ENCODE results near the gene MYH15.

DNA sequence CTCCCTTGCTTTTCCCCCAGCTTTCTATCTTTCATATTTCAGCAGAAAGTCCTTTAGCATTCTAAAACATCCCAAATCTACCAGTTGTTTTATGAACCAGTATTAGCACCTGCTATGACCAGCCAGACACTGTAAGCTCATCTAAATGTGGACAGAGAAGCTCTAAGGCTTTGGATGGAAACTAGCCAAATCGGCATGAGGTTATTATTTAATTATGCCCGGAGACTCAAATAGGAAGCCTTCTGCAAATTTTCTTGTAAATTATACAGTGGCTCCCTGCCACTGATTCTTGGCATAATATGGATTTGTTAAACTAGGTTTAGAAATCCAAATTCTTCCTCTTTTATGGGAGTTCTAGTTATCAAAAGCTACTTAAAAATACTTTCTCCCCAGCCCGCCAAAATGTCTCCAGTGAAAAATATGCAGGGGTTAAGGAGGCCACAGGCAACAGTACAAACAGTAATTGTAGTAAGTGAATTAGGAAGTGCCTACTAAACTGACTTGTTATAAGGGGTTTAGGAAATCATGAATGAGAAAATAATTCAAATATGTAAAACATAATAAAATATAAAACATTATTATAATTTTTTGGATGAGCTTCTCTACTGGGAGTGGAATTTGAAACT lies 15.4 kb downstream of the MYH15 start:
- no peak for TF ChIP-seq E2F5 (CRISPR knock-in tag; IDR thresholded peaks at IDR 0.05)
- TF ChIP-seq, protein P1, sequence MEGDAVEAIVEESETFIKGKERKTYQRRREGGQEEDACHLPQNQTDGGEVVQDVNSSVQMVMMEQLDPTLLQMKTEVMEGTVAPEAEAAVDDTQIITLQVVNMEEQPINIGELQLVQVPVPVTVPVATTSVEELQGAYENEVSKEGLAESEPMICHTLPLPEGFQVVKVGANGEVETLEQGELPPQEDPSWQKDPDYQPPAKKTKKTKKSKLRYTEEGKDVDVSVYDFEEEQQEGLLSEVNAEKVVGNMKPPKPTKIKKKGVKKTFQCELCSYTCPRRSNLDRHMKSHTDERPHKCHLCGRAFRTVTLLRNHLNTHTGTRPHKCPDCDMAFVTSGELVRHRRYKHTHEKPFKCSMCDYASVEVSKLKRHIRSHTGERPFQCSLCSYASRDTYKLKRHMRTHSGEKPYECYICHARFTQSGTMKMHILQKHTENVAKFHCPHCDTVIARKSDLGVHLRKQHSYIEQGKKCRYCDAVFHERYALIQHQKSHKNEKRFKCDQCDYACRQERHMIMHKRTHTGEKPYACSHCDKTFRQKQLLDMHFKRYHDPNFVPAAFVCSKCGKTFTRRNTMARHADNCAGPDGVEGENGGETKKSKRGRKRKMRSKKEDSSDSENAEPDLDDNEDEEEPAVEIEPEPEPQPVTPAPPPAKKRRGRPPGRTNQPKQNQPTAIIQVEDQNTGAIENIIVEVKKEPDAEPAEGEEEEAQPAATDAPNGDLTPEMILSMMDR (IDR thresholded peaks at IDR 0.05), result no peak
- TF ChIP-seq HMGA2 (CRISPR knock-in tag; IDR thresholded peaks at IDR 0.05), result no peak
- no peak for TF ChIP-seq TP53 (CRISPR knock-in tag; IDR thresholded peaks at IDR 0.05)
- no peak for TF ChIP-seq ZNF232 (CRISPR knock-in tag; IDR thresholded peaks at IDR 0.05)
